ENCODE data around the gene CDK5RAP3. TPM values are rescaled to one million over a fixed set of nuclear protein-coding genes. Genes with fewer than 3 reads are reported as not detected.
A peak's percentile ranks its signal among the peaks of the same experiment; 100 is the strongest.

The CDK5RAP3 gene
- total and polyA plus RNA-seq, 2 experiments from 2014 or later, result 92.6 to 106 TPM

GRCh38 chr17:48012151-48012520 is 41.2 kb downstream of the CDK5RAP3 start (continued):
- TF ChIP-seq ZNF462 (CRISPR knock-in tag; IDR thresholded peaks at IDR 0.05) (no peak), STAT1 (IDR thresholded peaks at IDR 0.05; ENCODE audit: unreplicated experiment) (no peak), CREB1 (CRISPR knock-in tag; IDR thresholded peaks at IDR 0.05; ENCODE audit: low read depth) (no peak), POLR2AphosphoS5 (IDR thresholded peaks at IDR 0.05; ENCODE audit: low read depth) (no peak), EZH2 (IDR thresholded peaks at IDR 0.05; ENCODE audit: low read depth, unreplicated experiment) (no peak), ZNF331 (CRISPR knock-in tag; IDR thresholded peaks at IDR 0.05; ENCODE audit: low read depth) (no peak), EZH2phosphoT487 (IDR thresholded peaks at IDR 0.05; ENCODE audit: unreplicated experiment) (no peak), JUNB (IDR thresholded peaks at IDR 0.05; ENCODE audit: unreplicated experiment) (no peak), ZNF114 (CRISPR knock-in tag; IDR thresholded peaks at IDR 0.05) (no peak)

DNA sequence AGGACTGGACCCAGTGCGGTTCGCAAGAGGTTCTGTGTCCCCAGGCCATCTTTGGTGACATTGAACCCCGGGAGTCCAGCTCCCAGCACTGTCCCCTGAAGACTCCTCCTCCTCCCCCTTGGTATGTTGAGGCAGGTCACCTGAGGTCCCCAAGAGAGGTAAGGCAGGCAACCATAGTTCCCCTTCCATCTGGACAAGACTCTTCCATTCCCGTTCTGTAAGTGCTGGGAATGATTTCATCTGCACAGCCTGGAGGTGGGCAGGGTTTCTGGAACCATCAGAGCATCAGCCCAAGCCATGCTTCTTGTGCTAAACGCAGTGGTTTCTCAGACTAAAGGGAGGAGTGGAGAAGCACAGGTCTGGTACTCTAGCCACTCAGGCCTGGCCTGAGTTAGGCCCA is 41.7 kb downstream of the CDK5RAP3 start:
- Histone ChIP-seq H3K9me2 (ENCODE audit: insufficient read depth) (no peaks in the 10 kb centered on the region), H3K79me2 (replicated peaks; ENCODE audit: insufficient read depth) (no peaks in the 10 kb centered on the region), H3F3A (replicated peaks; ENCODE audit: low read depth) (peaks cover 7% of the 10 kb centered on the region; the same call in 1 of the 2 replicates), H3K4me1 (ENCODE audit: insufficient read depth) (peaks cover 5% of the 10 kb centered on the region), H4K20me1 (replicated peaks; ENCODE audit: insufficient read depth) (0 out of 2 replicates have a peak, but pooled peaks cover 3% of the 10 kb centered on the region), H3K36me3 (ENCODE audit: insufficient read depth) (no peaks in the 10 kb centered on the region), H3K4me2 (peak overlapping the region; percentile 98), H3K27me3 (ENCODE audit: insufficient read depth) (peaks cover 24% of the 10 kb centered on the region), H3K27ac (ENCODE audit: low read depth) (no peak overlapping the region), H3K4me3 (peak overlapping the region; percentile 91), H2AFZ (peak overlapping the region; percentile 78)
- H3K36me3 Mint-ChIP-seq (ENCODE audit: low read depth), result no peaks in the 10 kb centered on the region
- no peak overlapping the region for H3K27ac Mint-ChIP-seq
- DNase-seq (ENCODE audit: low spot score) (no peak), ATAC-seq (no peak)
- H3K27me3 Mint-ChIP-seq (ENCODE audit: insufficient read depth, low read depth, poor library complexity), result peaks cover 25% of the 10 kb centered on the region
- H3K4me3 Mint-ChIP-seq, result peak overlapping the region; percentile 77
- H3K9me3 Mint-ChIP-seq, result no peaks in the 10 kb centered on the region; the same call in 2 of the 3 replicates
- peaks cover 29% of the 10 kb centered on the region for H3K4me1 Mint-ChIP-seq
- TF ChIP-seq, protein P1, sequence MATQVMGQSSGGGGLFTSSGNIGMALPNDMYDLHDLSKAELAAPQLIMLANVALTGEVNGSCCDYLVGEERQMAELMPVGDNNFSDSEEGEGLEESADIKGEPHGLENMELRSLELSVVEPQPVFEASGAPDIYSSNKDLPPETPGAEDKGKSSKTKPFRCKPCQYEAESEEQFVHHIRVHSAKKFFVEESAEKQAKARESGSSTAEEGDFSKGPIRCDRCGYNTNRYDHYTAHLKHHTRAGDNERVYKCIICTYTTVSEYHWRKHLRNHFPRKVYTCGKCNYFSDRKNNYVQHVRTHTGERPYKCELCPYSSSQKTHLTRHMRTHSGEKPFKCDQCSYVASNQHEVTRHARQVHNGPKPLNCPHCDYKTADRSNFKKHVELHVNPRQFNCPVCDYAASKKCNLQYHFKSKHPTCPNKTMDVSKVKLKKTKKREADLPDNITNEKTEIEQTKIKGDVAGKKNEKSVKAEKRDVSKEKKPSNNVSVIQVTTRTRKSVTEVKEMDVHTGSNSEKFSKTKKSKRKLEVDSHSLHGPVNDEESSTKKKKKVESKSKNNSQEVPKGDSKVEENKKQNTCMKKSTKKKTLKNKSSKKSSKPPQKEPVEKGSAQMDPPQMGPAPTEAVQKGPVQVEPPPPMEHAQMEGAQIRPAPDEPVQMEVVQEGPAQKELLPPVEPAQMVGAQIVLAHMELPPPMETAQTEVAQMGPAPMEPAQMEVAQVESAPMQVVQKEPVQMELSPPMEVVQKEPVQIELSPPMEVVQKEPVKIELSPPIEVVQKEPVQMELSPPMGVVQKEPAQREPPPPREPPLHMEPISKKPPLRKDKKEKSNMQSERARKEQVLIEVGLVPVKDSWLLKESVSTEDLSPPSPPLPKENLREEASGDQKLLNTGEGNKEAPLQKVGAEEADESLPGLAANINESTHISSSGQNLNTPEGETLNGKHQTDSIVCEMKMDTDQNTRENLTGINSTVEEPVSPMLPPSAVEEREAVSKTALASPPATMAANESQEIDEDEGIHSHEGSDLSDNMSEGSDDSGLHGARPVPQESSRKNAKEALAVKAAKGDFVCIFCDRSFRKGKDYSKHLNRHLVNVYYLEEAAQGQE (IDR thresholded peaks at IDR 0.05; ENCODE audit: unreplicated experiment), result no peak
- no peak for TF ChIP-seq ZNF331 (CRISPR knock-in tag; IDR thresholded peaks at IDR 0.05; ENCODE audit: low read depth)
